HuH-7.5 (cell line): ENCODE measurements around the gene DDX54.

Experiments used
- DNase-seq: peaks from one replicate; pipeline ENCODE4 v3.0.0; 2011; ENCODE audit warnings: low spot score

Gene DDX54, protein sequence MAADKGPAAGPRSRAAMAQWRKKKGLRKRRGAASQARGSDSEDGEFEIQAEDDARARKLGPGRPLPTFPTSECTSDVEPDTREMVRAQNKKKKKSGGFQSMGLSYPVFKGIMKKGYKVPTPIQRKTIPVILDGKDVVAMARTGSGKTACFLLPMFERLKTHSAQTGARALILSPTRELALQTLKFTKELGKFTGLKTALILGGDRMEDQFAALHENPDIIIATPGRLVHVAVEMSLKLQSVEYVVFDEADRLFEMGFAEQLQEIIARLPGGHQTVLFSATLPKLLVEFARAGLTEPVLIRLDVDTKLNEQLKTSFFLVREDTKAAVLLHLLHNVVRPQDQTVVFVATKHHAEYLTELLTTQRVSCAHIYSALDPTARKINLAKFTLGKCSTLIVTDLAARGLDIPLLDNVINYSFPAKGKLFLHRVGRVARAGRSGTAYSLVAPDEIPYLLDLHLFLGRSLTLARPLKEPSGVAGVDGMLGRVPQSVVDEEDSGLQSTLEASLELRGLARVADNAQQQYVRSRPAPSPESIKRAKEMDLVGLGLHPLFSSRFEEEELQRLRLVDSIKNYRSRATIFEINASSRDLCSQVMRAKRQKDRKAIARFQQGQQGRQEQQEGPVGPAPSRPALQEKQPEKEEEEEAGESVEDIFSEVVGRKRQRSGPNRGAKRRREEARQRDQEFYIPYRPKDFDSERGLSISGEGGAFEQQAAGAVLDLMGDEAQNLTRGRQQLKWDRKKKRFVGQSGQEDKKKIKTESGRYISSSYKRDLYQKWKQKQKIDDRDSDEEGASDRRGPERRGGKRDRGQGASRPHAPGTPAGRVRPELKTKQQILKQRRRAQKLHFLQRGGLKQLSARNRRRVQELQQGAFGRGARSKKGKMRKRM

GRCh38 chr12:113185180-113186032 lies at the start of gene DDX54, which contains the start of gene RITA1:
DDX54 (minus strand) TSS chr12:113185478; CDS start chr12:113185451, 27 bp downstream.
RITA1 (plus strand) TSS chr12:113185721; CDS start chr12:113186747, 1,026 bp downstream.
- DNase-seq = peak; percentile 65

- no peak for DNase-seq
These were observed 49.2 kb upstream of the DDX54 start for GRCh38 chr12:113234483-113234882.

GRCh38 chr12:113233967-113234366 lies 48.7 kb upstream of the DDX54 start:
- no peak for DNase-seq

DNA sequence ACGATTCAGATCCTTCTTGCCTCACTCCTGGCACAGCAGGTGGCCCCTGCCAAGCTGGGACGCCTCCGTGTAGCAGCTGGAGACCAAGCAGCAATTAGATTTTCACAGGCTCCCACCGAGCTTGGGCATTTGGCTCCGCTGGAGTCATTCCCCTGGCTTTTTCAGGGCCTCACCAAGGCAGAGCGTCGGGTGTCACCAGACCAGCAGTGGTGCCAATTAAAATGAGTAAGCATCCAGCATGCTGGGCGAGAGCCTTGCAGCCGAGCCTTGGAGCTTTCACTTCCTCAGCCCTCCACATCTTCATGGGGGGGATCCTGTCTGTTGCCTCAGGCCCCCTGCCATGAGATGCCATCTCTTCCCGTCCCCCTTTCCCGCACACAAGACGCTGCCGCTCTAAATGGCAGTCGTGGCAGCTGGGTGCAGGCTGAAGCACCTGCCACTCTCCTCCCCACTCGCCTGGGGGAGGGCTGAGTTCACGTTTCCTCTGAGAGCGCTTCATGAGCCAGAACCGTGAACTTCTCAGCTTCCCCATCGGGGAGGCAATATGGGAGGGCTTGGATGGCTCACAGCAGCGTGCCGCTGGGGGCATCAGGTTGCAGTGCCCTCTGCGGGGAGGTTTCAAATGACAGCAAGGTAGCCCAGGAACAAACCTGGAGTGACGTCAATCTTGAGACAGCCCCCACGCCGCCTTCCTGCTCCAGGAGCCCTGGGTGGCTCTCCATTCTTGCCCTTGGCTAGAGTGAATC lies 47.7 kb upstream of the DDX54 start:
- DNase-seq = no peak

GRCh38 chr12:113232089-113232839 lies 47.0 kb upstream of the DDX54 start:
- no peak for DNase-seq

- DNase-seq = no peak
These were observed 46.2 kb upstream of the DDX54 start for GRCh38 chr12:113231235-113232088.

DNA sequence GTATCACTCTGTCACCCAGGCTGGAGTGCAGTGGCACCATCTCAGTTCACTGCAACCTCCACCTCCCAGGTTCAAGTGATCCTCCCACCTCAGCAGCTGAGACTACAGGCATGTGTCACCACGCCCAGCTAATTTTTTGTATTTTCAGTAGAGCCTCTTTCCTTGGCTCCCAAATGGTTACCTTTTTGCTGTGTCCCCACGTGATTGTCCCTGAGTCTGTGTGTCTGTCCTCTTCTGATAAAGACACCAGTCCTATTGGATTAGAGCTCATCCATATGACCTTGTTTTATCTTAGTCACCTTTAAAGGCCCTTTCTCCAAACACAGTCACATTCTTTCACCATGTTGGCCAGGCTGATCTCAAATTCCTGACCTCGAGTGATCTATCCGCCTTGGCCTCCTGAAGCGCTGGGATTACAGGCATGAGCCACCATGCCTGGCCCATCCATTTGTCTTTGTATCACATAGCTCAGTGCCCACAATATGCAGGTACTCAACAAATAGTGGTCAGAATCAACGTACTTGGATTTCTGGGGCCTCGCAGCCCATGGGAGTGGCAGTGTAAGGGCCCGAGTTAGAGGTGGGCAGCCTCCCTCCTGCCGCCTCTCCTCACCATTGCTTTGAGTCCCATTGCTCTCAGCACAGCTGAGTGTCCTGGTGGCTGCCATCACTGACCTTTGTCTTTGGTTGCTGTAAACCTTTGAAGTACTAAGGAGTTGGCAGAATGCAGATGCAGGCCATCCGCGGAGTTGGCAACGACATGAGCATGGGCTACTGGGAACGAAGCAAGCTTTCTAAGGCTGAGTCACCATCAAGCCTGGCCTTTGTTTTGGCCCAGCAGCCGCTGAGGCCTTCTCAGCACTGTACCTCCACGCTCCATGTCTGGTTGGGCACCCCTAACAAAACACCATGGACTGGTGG lies 45.3 kb upstream of the DDX54 start:
- no peak for DNase-seq

DNA sequence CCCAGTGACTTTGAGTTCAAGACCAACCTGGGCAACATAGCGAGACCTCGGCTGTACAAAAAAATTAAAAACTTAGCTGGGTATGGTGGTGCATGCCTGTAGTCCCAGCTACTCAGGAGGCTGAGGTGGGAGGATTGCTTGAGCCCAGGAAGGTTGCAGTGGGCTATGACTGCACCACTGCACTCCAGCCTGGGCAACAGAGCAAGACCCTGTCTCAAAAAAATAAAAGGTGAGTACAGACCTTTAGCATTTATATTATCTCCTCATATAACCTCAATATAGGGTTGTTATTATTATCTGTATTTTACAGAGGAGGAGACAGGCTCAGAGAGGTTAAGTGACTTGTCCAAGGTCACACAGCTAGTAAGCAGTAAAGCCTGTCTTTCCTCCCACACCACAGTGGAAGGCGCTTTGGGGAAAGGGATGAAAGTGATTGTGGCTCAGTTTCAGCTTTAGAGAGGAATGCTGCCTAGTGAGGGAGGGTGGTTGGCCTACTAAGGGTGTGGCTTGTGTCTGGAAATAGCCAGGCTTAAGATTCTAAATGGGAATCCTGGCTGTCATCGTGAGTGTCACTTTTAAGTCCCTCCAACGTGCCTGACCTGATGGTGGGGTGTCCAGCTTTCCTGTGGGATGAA lies 43.2 kb upstream of the DDX54 start:
- no peak for DNase-seq

DNA sequence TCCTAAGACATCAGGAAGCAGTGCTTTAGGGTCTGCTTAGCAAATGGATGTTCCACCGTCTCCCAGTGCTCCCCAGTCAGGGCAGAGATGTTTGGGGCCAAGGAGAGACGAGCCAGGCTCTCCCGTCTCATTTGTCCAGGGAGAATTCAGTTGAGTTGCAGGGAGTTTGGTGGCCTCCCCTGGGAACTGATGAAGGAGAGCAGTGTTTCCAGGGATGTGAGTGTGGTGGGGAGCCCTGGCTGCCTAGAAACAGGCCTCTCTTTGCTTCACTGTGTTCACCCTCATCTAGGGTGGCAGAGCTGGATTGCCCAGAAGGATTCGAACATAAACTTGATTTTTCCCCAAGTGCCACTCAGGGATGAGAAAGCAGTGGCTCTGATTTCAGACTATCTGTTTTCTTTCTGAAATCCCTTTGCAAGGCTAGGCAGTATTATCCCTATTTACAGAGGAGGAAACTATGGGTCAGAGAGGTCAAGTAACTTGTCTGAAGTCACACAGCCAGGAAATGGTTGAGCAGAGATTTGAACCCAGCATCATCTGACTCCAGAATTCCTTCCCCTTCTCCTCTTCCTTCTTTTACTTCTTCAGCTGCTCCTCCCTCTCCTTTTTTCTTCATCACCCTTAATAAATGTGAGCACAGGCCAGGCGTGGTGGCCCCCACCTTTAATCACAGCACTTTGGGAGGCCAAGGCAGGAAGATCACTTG lies 42.6 kb upstream of the DDX54 start:
- DNase-seq = no peak

DNA sequence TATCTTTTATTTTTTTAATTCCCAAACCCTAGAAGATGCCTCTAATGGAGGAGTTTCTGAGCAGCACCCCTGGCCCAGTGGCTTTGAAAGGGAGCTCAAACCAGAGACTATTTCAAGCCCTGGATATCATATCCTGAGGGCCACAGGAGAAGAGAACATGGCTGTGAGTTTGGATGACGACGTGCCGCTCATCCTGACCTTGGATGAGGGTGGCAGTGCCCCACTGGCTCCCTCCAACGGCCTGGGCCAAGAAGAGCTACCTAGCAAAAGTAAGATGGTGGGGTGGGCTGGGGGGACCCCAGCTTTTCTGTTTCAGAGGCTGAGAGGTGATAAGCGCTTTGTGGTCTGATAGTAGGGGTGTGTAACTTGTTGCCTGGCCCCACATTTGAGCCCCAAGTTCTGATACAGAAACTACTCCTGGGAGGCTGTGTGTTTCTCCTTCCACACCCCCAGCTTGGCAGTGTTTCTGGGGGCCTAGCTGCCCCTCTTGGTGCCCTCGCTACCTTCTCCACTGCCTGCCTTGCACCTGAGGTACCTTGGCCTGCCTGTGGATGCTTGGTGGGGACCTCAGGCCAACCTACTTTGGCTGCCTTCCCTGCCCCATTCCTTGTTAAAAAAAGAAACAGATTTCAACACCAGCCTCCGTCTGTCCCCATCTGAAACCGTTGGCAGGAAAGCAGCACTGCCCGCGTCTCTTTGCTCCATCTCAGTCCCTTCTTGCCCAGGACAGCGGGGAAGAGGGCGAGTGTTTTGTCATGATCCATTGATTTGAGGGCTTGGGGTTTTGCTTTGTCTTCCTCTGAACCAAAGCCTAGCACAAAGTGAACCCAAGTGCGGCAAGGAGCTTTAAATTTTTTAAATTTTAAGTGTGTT lies 41.7 kb upstream of the DDX54 start:
- no peak for DNase-seq

GRCh38 chr12:113224955-113225354 lies 39.7 kb upstream of the DDX54 start:
- no peak for DNase-seq

DNA sequence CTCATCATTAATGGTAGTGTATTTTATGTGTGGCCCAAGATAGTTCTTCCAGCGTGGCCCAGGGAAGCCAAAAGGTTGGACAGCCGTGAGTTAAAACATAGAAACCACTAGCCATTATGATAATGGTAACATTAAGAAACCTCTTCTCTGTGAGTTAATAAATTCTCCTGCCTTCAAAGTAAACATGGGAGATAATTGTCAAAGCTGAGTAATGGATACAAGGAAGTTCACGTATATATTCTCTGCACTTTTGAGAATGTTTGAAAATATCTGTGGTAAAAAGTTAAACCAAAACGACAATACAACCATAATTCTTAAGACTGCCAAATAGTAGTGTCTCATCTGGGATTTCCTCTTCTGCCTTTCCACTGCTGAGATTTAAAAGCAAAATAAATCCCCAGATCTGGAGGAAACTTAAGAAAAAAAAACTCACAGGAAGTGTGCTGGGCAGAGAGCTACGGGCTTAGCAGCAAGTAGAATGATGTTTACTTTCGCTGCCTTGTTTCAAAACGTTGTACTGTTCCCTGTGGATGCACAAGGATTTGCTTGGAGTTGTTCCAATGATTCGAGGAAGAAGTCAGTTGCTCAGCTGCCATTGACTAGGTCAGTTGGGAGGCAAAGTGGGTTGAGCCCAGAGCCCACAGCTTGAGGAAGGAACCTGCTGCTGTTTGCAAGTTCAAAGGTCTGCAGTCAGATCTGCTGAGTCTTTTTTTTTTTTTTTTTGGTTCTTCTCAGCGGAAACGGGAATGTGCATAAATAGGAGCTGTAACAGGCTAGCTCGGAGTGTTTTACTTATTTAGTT lies 37.7 kb upstream of the DDX54 start:
- DNase-seq = peak; percentile 72

DNA sequence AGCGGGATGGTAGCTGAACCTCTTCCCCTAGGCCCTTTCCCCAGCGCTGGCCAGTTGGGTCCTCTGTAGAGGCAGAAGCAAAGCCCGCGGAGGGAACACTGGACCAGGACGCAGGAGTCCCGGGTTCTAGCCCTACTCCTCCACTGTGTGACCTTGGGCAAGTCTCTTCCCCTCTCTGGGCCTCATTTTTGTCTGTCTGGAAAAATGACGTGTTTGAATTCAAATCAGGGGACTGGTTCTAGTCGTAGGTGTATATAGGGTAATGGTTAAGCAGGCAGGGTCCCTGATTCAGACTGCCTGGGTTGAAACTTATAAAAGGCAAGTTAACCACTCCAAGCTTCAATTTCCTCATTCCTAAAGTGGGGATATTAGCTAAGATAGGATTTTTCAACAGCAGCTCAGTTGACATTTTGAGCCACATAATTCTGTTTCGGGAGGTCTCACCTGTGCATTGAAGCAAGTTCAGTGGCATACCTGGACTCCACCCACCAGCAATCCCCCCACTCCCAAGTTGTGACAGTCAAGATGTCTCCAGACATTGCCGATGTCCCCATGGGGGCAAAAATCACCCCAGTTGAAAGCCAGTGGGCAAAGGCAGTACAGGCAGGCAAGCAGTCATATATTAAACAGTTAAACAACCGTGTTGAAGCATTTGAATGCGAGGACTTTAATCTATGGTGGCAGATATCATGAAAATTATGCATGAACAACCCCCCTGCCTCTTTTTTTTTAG lies 36.9 kb upstream of the DDX54 start:
- no peak for DNase-seq

- DNase-seq = peak; percentile 92
These were observed 36.1 kb upstream of the DDX54 start, which contains the start of gene TPCN1 for GRCh38 chr12:113221181-113221996. TPCN1 (plus strand) TSS chr12:113221464; CDS start chr12:113226853, 5,389 bp downstream.
